Measurements from ENCODE around the gene HLCS. TPM values are rescaled to one million over a fixed set of nuclear protein-coding genes. Genes with fewer than 3 reads are reported as not detected.
A peak's percentile ranks its signal among the peaks of the same experiment; 100 is the strongest.

The HLCS gene
- total RNA-seq, 1 donor from 2014 or later, result 10.3 TPM

DNA sequence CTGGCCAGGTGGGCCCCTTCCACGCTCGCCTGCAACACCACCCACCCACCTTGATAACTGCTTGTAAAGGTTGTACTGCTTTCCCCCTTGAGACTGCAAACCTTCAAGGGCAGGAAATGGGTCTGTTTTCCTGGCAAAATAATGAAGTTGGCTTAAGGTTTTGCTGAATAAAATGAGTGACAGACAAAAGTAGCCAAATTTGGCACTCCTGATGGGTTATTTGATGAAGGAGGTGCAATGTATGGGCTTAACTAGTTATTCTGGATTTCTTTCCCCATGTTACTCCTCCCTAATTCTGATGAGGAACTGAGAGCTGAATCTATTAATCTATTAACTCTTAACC, 14.6 kb upstream of the HLCS start:
- peaks cover 19% of the 10 kb centered on the region for H3K4me1 ChIP-seq
- no peak for DNase-seq (ENCODE audit: extremely low spot score in 2 of 2)
- no peaks in the 10 kb centered on the region for H3K36me3 ChIP-seq
- H3K4me3 ChIP-seq, result peak overlapping the region; percentile 40 to 56
- intact Hi-C loops (cut with DNase I), result no loop called here
- H3K9me3 ChIP-seq, result no peaks in the 10 kb centered on the region
- peak overlapping the region; percentile 4 for H3K27ac ChIP-seq
- no peak for TF ChIP-seq POLR2A (IDR thresholded peaks at IDR 0.05)
- TF ChIP-seq, protein P1, sequence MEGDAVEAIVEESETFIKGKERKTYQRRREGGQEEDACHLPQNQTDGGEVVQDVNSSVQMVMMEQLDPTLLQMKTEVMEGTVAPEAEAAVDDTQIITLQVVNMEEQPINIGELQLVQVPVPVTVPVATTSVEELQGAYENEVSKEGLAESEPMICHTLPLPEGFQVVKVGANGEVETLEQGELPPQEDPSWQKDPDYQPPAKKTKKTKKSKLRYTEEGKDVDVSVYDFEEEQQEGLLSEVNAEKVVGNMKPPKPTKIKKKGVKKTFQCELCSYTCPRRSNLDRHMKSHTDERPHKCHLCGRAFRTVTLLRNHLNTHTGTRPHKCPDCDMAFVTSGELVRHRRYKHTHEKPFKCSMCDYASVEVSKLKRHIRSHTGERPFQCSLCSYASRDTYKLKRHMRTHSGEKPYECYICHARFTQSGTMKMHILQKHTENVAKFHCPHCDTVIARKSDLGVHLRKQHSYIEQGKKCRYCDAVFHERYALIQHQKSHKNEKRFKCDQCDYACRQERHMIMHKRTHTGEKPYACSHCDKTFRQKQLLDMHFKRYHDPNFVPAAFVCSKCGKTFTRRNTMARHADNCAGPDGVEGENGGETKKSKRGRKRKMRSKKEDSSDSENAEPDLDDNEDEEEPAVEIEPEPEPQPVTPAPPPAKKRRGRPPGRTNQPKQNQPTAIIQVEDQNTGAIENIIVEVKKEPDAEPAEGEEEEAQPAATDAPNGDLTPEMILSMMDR (IDR thresholded peaks at IDR 0.05), result no peak
- TF ChIP-seq POLR2AphosphoS5 (IDR thresholded peaks at IDR 0.05; ENCODE audit: insufficient read depth in 1 of 2, low read depth in 1 of 2), result no peak
- H3K27me3 ChIP-seq, result no peaks in the 10 kb centered on the region

DNA sequence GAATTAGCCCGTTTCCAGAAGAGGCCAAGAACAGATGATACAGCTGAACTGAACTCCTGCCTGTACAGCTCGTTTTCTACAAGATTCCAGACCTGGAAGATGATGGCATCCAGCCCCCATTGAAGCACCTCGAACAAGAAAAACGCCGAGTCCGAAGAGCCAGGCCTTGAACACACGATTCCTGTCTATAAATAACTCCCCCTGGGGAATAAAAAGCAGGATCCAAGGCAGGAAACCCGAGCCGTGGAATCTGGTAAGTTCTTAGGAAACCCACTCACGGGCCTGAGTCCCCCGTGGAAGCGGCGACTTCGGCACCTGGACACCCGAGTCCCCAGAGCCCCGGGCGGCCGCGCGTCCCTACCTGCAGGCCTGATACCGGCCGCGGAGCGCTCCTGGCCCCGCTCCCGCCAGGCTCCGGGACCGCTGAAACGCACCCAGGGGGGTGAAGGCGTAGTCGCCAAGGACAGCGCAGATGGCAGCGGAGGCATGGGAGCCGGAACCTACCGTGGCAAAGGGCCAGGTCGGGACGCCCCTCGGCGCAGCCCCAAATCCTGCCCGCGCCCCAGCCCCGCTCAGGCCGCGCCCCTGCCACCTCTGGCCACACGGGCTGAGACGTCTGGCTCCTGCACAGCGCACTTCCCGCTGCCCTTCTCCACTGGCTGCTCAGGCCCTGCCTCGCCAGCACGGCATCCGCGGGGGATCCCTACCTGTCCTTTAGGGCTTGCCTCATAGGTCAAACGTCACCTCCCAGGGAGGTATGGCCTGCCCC, 14.0 kb upstream of the HLCS start:
- Histone ChIP-seq H3K27ac (peak overlapping the region; percentile 4), H3K27me3 (no peaks in the 10 kb centered on the region), H3K4me3 (peak overlapping the region; percentile 40 to 56), H3K9me3 (no peaks in the 10 kb centered on the region), H3K4me1 (peaks cover 19% of the 10 kb centered on the region), H3K36me3 (no peaks in the 10 kb centered on the region)
- DNase-seq (ENCODE audit: extremely low spot score in 2 of 2), result no peak
- intact Hi-C loops (cut with DNase I), result no loop called here
- TF ChIP-seq, protein P1 (IDR thresholded peaks at IDR 0.05), result no peak
- TF ChIP-seq POLR2AphosphoS5 (IDR thresholded peaks at IDR 0.05; ENCODE audit: insufficient read depth in 1 of 2, low read depth in 1 of 2), result peak in 1 of 2 donors; percentile 23
- no peak for TF ChIP-seq POLR2A (IDR thresholded peaks at IDR 0.05)

DNA sequence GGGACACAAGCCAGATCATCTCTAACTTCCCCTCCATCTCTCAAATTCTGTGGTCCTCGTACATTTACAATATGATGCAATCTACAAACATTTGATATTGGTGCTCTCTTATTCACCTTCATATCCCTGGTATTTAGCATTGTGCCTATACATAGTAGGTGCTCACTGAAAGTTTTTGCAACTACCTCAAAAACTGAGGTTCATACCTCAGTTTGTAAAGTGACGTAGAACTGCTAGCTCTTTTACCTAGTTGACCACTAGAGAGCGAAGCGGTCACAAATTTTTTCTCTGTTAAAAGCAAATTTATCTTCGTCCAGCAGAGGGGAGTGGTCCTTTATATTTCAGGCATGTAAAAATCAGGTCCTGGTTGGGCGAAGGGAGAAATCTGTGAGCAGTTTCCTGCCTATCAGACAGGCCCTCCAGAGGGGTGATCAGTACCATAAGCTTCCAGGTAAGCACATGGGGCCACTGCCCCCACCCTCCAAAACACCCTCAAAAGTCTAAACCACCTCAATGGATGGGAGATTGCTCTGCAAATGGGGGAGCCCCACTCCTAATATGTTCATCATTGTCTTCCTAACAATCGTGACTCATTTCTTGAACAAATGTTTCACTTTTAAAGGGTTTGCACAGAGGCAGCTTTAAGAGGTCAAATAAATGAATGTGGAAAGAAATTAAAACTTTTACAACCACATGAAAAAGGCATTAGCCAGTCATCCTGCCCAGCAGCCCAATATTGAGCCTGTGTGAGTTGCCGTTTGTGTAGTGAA, 10.6 kb upstream of the HLCS start:
- no peak for DNase-seq (ENCODE audit: extremely low spot score in 2 of 2)
- Histone ChIP-seq H3K4me3 (no peak overlapping the region), H3K4me1 (peaks cover 19% of the 10 kb centered on the region), H3K27me3 (no peaks in the 10 kb centered on the region), H3K27ac (peak overlapping the region; percentile 69), H3K9me3 (no peaks in the 10 kb centered on the region), H3K36me3 (no peaks in the 10 kb centered on the region)
- intact Hi-C loops (cut with DNase I), result no loop called here
- no peak for TF ChIP-seq POLR2A (IDR thresholded peaks at IDR 0.05)
- TF ChIP-seq POLR2AphosphoS5 (IDR thresholded peaks at IDR 0.05; ENCODE audit: insufficient read depth in 1 of 2, low read depth in 1 of 2), result no peak
- TF ChIP-seq, protein P1 (IDR thresholded peaks at IDR 0.05), result peak; percentile 44 to 74 (median 51)

DNA sequence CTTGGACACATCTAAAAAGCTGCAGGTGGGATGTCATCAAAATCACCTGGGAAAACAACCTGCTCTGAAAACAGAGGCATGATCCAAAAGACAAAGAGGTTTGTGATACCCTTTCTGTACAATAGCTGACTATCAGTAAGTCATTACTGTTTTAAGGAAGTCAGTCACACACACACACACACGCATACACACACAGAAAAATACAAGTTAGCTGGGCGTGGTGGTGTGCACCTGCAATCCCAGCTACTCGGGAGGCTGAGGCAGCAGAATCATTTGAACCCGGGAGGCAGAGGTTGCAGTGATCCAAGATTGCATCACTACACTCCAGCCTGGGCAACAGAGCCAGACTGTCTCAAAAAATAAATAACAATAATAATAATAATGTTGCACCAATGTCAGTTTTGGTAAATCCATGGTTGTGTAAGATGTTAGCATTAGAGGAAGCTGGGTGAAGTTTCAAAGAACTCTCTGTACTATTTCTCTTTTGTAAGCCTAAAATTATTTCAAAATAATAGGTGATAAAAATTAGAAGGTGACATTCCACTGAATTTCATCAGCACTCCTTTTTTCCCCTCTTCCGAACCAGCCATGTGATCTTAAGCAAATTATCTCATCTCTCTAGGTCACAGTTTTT, 9.9 kb upstream of the HLCS start:
- no peak for TF ChIP-seq POLR2AphosphoS5 (IDR thresholded peaks at IDR 0.05; ENCODE audit: insufficient read depth in 1 of 2, low read depth in 1 of 2)
- TF ChIP-seq POLR2A (IDR thresholded peaks at IDR 0.05), result no peak
- TF ChIP-seq, protein P1 (IDR thresholded peaks at IDR 0.05), result no peak
- DNase-seq (ENCODE audit: extremely low spot score in 2 of 2), result no peak
- Histone ChIP-seq H3K4me3 (no peak overlapping the region), H3K4me1 (peaks cover 19% of the 10 kb centered on the region), H3K36me3 (no peaks in the 10 kb centered on the region), H3K9me3 (no peaks in the 10 kb centered on the region), H3K27ac (no peak overlapping the region), H3K27me3 (no peaks in the 10 kb centered on the region)
- intact Hi-C loops (cut with DNase I), result no loop called here
